ENCODE measurements around the gene PPM1M. TPM values are rescaled to one million over a fixed set of nuclear protein-coding genes. Genes with fewer than 3 reads are reported as not detected.

The PPM1M gene
- total RNA-seq, 1 donor from 2014 or later: 1.1 TPM

- no peak overlapping the region for H3K4me2 ChIP-seq
- H4K20me1 ChIP-seq (ENCODE audit: low read depth): peaks cover 5% of the 10 kb centered on the region
- H3K9me3 ChIP-seq (ENCODE audit: low read depth): no peaks in the 10 kb centered on the region
- Mint-ChIP-seq H3K36me3 (peaks cover 7% of the 10 kb centered on the region), H3K27me3 (ENCODE audit: insufficient read depth, low read depth) (peaks cover 2% of the 10 kb centered on the region), H3K27ac (no peak overlapping the region), H3K9me3 (no peaks in the 10 kb centered on the region), H3K4me3 (no peak overlapping the region), H3K4me1 (peaks cover 9% of the 10 kb centered on the region)
- no peaks in the 10 kb centered on the region for H3K36me3 ChIP-seq
- H3K79me2 ChIP-seq (ENCODE audit: low read depth): no peaks in the 10 kb centered on the region
- H3K4me1 ChIP-seq: peaks cover 6% of the 10 kb centered on the region
- H2AFZ ChIP-seq (replicated peaks): no peak overlapping the region
- H3K4me3 ChIP-seq: no peak overlapping the region
- no peaks in the 10 kb centered on the region for H3K27me3 ChIP-seq
- TF ChIP-seq EZH2 (IDR thresholded peaks at IDR 0.05) (no peak), CTCF (IDR thresholded peaks at IDR 0.05) (no peak), EZH2phosphoT487 (IDR thresholded peaks at IDR 0.05) (no peak)
- no peaks in the 10 kb centered on the region for H3F3A ChIP-seq (ENCODE audit: low read depth)
- no peak overlapping the region for H3K9ac ChIP-seq
- H3K27ac ChIP-seq: no peak overlapping the region
- DNase-seq (ENCODE audit: low spot score): no peak
These were observed 12.4 kb upstream of the PPM1M start for GRCh38 chr3:52233108-52233591.

- H3K27me3 Mint-ChIP-seq (ENCODE audit: insufficient read depth, low read depth): peaks cover 2% of the 10 kb centered on the region
- DNase-seq (ENCODE audit: low spot score): no peak
- peaks cover 15% of the 10 kb centered on the region for H3K4me1 Mint-ChIP-seq
- Histone ChIP-seq H3K4me2 (no peak overlapping the region), H3K9ac (no peak overlapping the region), H3F3A (ENCODE audit: low read depth) (no peaks in the 10 kb centered on the region), H3K27ac (no peak overlapping the region), H3K79me2 (ENCODE audit: low read depth) (no peaks in the 10 kb centered on the region), H3K4me1 (peaks cover 8% of the 10 kb centered on the region), H4K20me1 (ENCODE audit: low read depth) (peaks cover 10% of the 10 kb centered on the region), H3K9me3 (ENCODE audit: low read depth) (no peaks in the 10 kb centered on the region), H3K27me3 (no peaks in the 10 kb centered on the region), H3K36me3 (no peaks in the 10 kb centered on the region), H3K4me3 (no peak overlapping the region), H2AFZ (replicated peaks) (no peak overlapping the region)
- TF ChIP-seq CTCF (IDR thresholded peaks at IDR 0.05) (no peak), EZH2phosphoT487 (IDR thresholded peaks at IDR 0.05) (no peak), EZH2 (IDR thresholded peaks at IDR 0.05) (no peak)
- H3K36me3 Mint-ChIP-seq: peaks cover 7% of the 10 kb centered on the region
- no peak overlapping the region for H3K4me3 Mint-ChIP-seq
- no peaks in the 10 kb centered on the region for H3K9me3 Mint-ChIP-seq
- H3K27ac Mint-ChIP-seq: no peak overlapping the region
These were observed 11.6 kb upstream of the PPM1M start for GRCh38 chr3:52233968-52234367.

- no peak for DNase-seq (ENCODE audit: low spot score)
- H3K4me2 ChIP-seq: no peak overlapping the region
- Mint-ChIP-seq H3K27me3 (ENCODE audit: insufficient read depth, low read depth) (peaks cover 6% of the 10 kb centered on the region), H3K9me3 (no peaks in the 10 kb centered on the region), H3K4me3 (no peak overlapping the region), H3K27ac (no peak overlapping the region), H3K36me3 (peaks cover 7% of the 10 kb centered on the region), H3K4me1 (peaks cover 17% of the 10 kb centered on the region)
- H2AFZ ChIP-seq (replicated peaks): no peak overlapping the region
- H3K4me3 ChIP-seq: no peak overlapping the region
- H3K27ac ChIP-seq: no peak overlapping the region
- H3K9me3 ChIP-seq (ENCODE audit: low read depth): no peaks in the 10 kb centered on the region
- H3K4me1 ChIP-seq: peaks cover 8% of the 10 kb centered on the region
- H3F3A ChIP-seq (ENCODE audit: low read depth): no peaks in the 10 kb centered on the region
- H4K20me1 ChIP-seq (ENCODE audit: low read depth): peaks cover 10% of the 10 kb centered on the region
- no peak overlapping the region for H3K9ac ChIP-seq
- no peaks in the 10 kb centered on the region for H3K36me3 ChIP-seq
- no peaks in the 10 kb centered on the region for H3K27me3 ChIP-seq
- H3K79me2 ChIP-seq (ENCODE audit: low read depth): peaks cover 1% of the 10 kb centered on the region
- TF ChIP-seq CTCF (IDR thresholded peaks at IDR 0.05) (no peak), EZH2phosphoT487 (IDR thresholded peaks at IDR 0.05) (no peak), EZH2 (IDR thresholded peaks at IDR 0.05) (no peak)
These were observed 10.8 kb upstream of the PPM1M start for GRCh38 chr3:52234516-52235447.

Measured in neural progenitor cell (in vitro differentiated cells).